ENCODE measurements around the gene LRP2. TPM values are rescaled to one million over a fixed set of nuclear protein-coding genes. Genes with fewer than 3 reads are reported as not detected.

Gene LRP2
- total RNA-seq, 1 experiment from 2014 or later, result 0.59 TPM

DNA sequence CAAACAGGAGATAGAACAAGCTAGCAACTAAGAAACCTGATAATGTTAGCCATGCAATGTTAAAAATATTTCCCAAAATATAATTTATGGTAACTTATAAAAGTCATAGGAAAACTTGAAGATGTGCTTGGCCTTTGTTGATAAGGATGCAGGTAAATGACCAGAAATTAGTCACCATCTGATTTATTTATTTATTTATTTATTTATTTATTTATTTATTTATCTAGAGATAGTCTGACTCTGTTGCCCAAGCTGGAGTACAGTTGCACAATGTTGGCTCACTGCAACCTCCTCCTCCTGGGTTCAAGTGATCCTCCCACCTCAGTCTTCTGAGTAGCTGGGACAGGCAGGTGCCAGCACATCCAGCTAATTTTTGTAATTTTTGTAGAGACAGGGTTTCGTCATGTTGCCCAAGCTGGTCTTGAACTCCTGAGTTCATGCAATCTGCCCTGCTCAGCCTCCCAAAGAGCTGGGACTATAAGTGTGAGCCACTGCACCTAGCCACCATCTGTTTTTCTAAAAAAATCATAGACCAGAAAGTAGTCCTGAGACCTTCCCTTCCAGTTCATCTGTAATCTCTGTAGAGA is 183.4 kb downstream of the LRP2 start (continued):
- no peak for TF ChIP-seq SMAD4 (CRISPR knock-in tag; IDR thresholded peaks at IDR 0.05)
- TF ChIP-seq, protein P1, sequence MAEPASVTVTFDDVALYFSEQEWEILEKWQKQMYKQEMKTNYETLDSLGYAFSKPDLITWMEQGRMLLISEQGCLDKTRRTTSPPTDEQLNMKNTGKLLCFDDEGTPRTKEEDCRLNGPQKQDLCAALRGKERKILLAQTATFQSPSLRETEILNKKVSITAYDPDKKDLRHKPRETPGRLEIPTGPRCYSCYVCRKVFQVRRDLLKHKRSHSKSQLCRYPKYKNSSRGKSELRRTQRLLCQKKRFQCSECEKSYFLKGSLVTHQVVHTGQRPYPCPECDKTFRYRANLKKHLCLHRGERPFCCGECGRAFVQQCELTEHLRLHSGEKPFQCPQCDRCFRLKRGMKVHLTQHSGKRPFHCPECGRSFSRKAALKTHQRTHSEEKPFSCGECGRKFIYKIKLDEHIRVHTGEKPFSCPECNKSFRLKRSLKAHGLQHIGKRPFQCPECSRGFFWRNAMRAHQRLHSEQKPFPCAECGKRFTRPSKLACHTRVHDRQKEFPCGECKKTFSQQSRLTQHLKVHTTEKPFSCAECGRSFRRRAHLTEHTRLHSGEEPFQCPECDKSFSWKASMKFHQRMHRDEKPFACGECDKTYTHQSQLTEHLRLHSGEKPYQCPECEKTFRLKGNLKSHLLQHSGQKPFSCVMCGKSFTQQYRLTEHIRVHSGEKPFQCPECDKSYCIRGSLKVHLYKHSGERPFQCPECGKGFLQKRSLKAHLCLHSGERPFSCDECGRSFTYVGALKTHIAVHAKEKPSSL (CRISPR knock-in tag; conservative IDR thresholded peaks at IDR 0.05), result no peak

DNA sequence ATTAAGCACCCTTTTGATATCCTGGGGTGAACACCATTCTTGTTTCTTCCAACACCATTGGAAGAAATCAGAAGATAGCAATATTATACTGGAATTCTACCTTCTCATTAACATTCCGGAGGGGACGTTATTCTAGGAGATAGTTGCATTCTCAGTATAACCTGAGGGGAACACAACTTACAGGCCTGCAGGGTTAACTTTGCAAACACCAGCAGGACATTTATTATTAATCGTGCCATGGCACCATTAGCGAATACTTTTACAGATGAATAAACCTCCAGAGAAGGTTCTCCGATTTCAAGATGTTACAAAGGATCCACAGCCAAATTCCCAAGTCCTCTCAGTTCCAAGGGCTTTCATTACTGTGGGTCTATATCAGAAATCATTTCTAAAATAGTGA is 184.0 kb downstream of the LRP2 start:
- Mint-ChIP-seq H3K9me3 (no peaks in the 10 kb centered on the region), H3K27me3 (ENCODE audit: low read depth) (no peaks in the 10 kb centered on the region), H3K27ac (no peak overlapping the region), H3K4me3 (no peak overlapping the region), H3K36me3 (no peaks in the 10 kb centered on the region), H3K4me1 (no peaks in the 10 kb centered on the region)
- ChIA-PET CTCF (no interaction called here), POLR2A (no interaction called here)
- ATAC-seq (no peak), DNase-seq (ENCODE audit: low spot score) (no peak)
- TF ChIP-seq TP53 (CRISPR knock-in tag; IDR thresholded peaks at IDR 0.05), result no peak
- TF ChIP-seq, protein P2, sequence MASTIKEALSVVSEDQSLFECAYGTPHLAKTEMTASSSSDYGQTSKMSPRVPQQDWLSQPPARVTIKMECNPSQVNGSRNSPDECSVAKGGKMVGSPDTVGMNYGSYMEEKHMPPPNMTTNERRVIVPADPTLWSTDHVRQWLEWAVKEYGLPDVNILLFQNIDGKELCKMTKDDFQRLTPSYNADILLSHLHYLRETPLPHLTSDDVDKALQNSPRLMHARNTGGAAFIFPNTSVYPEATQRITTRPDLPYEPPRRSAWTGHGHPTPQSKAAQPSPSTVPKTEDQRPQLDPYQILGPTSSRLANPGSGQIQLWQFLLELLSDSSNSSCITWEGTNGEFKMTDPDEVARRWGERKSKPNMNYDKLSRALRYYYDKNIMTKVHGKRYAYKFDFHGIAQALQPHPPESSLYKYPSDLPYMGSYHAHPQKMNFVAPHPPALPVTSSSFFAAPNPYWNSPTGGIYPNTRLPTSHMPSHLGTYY (CRISPR knock-in tag; IDR thresholded peaks at IDR 0.05), result no peak

DNA sequence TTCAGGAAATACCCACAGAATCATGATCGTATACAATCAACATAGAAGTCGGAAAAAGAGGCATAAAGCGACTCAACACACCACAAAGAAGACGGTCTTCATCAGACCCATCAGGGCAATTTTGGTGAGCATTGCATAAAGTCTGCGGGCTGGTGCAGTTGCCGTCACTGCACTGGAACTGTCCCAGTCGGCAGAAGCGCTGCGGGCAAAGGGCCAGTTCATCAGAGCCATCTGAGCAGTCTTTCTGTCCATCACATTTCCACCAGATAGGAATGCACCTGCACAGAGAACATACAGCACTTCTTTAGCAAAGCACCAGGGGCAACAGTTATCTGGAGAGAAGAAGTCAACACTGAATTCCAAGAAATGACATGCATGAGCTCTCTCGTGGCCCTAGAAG is 187.2 kb downstream of the LRP2 start:
- Mint-ChIP-seq H3K27me3 (ENCODE audit: low read depth) (no peaks in the 10 kb centered on the region), H3K27ac (no peak overlapping the region), H3K4me3 (no peak overlapping the region), H3K4me1 (peaks cover 6% of the 10 kb centered on the region; the same call in 1 of the 2 replicates), H3K36me3 (no peaks in the 10 kb centered on the region), H3K9me3 (no peaks in the 10 kb centered on the region)
- TF ChIP-seq ZNF317 (CRISPR knock-in tag; IDR thresholded peaks at IDR 0.05; ENCODE audit: borderline replicate concordance, low read depth) (no peak), TP53 (CRISPR knock-in tag; IDR thresholded peaks at IDR 0.05) (no peak), SMAD4 (CRISPR knock-in tag; IDR thresholded peaks at IDR 0.05) (no peak), ESRRA (CRISPR knock-in tag; IDR thresholded peaks at IDR 0.05; ENCODE audit: borderline replicate concordance) (no peak), FOXJ3 (CRISPR knock-in tag; IDR thresholded peaks at IDR 0.05; ENCODE audit: borderline replicate concordance) (no peak), ETV6 (CRISPR knock-in tag; IDR thresholded peaks at IDR 0.05) (no peak), CREM (CRISPR knock-in tag; IDR thresholded peaks at IDR 0.05) (no peak)
- TF ChIP-seq, protein P3, sequence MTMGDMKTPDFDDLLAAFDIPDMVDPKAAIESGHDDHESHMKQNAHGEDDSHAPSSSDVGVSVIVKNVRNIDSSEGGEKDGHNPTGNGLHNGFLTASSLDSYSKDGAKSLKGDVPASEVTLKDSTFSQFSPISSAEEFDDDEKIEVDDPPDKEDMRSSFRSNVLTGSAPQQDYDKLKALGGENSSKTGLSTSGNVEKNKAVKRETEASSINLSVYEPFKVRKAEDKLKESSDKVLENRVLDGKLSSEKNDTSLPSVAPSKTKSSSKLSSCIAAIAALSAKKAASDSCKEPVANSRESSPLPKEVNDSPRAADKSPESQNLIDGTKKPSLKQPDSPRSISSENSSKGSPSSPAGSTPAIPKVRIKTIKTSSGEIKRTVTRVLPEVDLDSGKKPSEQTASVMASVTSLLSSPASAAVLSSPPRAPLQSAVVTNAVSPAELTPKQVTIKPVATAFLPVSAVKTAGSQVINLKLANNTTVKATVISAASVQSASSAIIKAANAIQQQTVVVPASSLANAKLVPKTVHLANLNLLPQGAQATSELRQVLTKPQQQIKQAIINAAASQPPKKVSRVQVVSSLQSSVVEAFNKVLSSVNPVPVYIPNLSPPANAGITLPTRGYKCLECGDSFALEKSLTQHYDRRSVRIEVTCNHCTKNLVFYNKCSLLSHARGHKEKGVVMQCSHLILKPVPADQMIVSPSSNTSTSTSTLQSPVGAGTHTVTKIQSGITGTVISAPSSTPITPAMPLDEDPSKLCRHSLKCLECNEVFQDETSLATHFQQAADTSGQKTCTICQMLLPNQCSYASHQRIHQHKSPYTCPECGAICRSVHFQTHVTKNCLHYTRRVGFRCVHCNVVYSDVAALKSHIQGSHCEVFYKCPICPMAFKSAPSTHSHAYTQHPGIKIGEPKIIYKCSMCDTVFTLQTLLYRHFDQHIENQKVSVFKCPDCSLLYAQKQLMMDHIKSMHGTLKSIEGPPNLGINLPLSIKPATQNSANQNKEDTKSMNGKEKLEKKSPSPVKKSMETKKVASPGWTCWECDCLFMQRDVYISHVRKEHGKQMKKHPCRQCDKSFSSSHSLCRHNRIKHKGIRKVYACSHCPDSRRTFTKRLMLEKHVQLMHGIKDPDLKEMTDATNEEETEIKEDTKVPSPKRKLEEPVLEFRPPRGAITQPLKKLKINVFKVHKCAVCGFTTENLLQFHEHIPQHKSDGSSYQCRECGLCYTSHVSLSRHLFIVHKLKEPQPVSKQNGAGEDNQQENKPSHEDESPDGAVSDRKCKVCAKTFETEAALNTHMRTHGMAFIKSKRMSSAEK (CRISPR knock-in tag; IDR thresholded peaks at IDR 0.05; ENCODE audit: borderline replicate concordance), result no peak
- TF ChIP-seq, protein P4, sequence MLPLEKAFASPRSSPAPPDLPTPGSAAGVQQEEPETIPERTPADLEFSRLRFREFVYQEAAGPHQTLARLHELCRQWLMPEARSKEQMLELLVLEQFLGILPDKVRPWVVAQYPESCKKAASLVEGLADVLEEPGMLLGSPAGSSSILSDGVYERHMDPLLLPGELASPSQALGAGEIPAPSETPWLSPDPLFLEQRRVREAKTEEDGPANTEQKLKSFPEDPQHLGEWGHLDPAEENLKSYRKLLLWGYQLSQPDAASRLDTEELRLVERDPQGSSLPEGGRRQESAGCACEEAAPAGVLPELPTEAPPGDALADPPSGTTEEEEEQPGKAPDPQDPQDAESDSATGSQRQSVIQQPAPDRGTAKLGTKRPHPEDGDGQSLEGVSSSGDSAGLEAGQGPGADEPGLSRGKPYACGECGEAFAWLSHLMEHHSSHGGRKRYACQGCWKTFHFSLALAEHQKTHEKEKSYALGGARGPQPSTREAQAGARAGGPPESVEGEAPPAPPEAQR (CRISPR knock-in tag; IDR thresholded peaks at IDR 0.05), result no peak
- TF ChIP-seq, protein P5, sequence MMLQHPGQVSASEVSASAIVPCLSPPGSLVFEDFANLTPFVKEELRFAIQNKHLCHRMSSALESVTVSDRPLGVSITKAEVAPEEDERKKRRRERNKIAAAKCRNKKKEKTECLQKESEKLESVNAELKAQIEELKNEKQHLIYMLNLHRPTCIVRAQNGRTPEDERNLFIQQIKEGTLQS (CRISPR knock-in tag; conservative IDR thresholded peaks at IDR 0.05), result no peak
- TF ChIP-seq, protein P6, sequence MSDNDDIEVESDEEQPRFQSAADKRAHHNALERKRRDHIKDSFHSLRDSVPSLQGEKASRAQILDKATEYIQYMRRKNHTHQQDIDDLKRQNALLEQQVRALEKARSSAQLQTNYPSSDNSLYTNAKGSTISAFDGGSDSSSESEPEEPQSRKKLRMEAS (CRISPR knock-in tag; IDR thresholded peaks at IDR 0.05), result no peak
- TF ChIP-seq, protein P7, sequence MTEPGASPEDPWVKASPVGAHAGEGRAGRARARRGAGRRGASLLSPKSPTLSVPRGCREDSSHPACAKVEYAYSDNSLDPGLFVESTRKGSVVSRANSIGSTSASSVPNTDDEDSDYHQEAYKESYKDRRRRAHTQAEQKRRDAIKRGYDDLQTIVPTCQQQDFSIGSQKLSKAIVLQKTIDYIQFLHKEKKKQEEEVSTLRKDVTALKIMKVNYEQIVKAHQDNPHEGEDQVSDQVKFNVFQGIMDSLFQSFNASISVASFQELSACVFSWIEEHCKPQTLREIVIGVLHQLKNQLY (CRISPR knock-in tag; IDR thresholded peaks at IDR 0.05), result no peak
- TF ChIP-seq, protein P8, sequence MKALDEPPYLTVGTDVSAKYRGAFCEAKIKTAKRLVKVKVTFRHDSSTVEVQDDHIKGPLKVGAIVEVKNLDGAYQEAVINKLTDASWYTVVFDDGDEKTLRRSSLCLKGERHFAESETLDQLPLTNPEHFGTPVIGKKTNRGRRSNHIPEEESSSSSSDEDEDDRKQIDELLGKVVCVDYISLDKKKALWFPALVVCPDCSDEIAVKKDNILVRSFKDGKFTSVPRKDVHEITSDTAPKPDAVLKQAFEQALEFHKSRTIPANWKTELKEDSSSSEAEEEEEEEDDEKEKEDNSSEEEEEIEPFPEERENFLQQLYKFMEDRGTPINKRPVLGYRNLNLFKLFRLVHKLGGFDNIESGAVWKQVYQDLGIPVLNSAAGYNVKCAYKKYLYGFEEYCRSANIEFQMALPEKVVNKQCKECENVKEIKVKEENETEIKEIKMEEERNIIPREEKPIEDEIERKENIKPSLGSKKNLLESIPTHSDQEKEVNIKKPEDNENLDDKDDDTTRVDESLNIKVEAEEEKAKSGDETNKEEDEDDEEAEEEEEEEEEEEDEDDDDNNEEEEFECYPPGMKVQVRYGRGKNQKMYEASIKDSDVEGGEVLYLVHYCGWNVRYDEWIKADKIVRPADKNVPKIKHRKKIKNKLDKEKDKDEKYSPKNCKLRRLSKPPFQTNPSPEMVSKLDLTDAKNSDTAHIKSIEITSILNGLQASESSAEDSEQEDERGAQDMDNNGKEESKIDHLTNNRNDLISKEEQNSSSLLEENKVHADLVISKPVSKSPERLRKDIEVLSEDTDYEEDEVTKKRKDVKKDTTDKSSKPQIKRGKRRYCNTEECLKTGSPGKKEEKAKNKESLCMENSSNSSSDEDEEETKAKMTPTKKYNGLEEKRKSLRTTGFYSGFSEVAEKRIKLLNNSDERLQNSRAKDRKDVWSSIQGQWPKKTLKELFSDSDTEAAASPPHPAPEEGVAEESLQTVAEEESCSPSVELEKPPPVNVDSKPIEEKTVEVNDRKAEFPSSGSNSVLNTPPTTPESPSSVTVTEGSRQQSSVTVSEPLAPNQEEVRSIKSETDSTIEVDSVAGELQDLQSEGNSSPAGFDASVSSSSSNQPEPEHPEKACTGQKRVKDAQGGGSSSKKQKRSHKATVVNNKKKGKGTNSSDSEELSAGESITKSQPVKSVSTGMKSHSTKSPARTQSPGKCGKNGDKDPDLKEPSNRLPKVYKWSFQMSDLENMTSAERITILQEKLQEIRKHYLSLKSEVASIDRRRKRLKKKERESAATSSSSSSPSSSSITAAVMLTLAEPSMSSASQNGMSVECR (CRISPR knock-in tag; IDR thresholded peaks at IDR 0.05; ENCODE audit: borderline replicate concordance), result no peak
- TF ChIP-seq, protein P9, sequence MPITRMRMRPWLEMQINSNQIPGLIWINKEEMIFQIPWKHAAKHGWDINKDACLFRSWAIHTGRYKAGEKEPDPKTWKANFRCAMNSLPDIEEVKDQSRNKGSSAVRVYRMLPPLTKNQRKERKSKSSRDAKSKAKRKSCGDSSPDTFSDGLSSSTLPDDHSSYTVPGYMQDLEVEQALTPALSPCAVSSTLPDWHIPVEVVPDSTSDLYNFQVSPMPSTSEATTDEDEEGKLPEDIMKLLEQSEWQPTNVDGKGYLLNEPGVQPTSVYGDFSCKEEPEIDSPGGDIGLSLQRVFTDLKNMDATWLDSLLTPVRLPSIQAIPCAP (CRISPR knock-in tag; IDR thresholded peaks at IDR 0.05), result no peak
- no peak for ATAC-seq
- no peak for DNase-seq (ENCODE audit: low spot score)
- CTCF ChIA-PET, result no interaction called here
- POLR2A ChIA-PET, result no interaction called here

Measured in WTC11 (cell line).